Thyroid gland (tissue), 4 donors: ENCODE data around the gene MS4A14. TPM values are rescaled to one million over a fixed set of nuclear protein-coding genes. Genes with fewer than 3 reads are reported as not detected.
"Not testable (repeated sequence)": the region's sequence is repeated elsewhere in the genome, so short reads cannot be mapped to it uniquely, and the experiment has no call there.

Source experiments
- DNase-seq, 2 donors: peaks; one replicate each; pipeline ENCODE4 v3.0.0-alpha.2; 2019
- H3K27ac ChIP-seq, 3 donors: fragments of 200-600 bp; sonication (generic); 1 replicate in 2 of 3; 2 replicates in 1 of 3; pipeline ENCODE4 v1.5.1; 2016 to 2019; ENCODE audit warnings: mild to moderate bottlenecking in 1 of 3, moderate library complexity in 1 of 3
- H3K27me3 ChIP-seq: fragments of 200-600 bp; sonication (generic); one replicate; pipeline ENCODE4 v1.5.1; 2019
- H3K36me3 ChIP-seq, 2 donors: fragments of 200-600 bp; sonication (generic); one replicate each; pipeline ENCODE4 v1.5.1; 2016 to 2019
- H3K4me1 ChIP-seq, 2 donors: fragments of 200-600 bp; sonication (generic); one replicate each; pipeline ENCODE4 v1.5.1; 2017 to 2019
- H3K4me3 ChIP-seq, 3 donors: fragments of 200-600 bp; sonication (generic); replicated peaks in 1 of 3; 1 replicate in 2 of 3; 2 replicates in 1 of 3; pipeline ENCODE4 v1.5.1; 2016; ENCODE audit warnings: mild to moderate bottlenecking in 1 of 3
- H3K9me3 ChIP-seq: fragments of 200-600 bp; sonication (generic); one replicate; pipeline ENCODE4 v1.5.1; 2017
- POLR2A ChIP-seq, 2 donors: fragments of 450-650 bp; IDR thresholded peaks; one replicate each; pipeline ENCODE4 v1.6.1; 2017; ENCODE audit warnings: antibody characterized with exemption in 2 of 2, mild to moderate bottlenecking in 2 of 2, moderate library complexity in 1 of 2
- WGBS, 2 donors: methylation state at CpG; one replicate each; pipeline ENCODE4 v1.1.5; 2017; 5-methylcytosine and 5-hydroxymethylcytosine counted together
- intact Hi-C: fragments of 100-400 bp; cut with DNase I; formaldehyde crosslinking; loops from one replicate; pipeline ENCODE4 v1.15.1; 2023
- total RNA-seq, 4 donors: library from RNA; depleted of rRNA; stranded (reverse); fragments of >200 nt; gene quantifications; one replicate each; pipeline ENCODE4 v1.2.3, GENCODE V29; 2016
- TF ChIP-seq, protein P1 (sequence below), 6 experiments: fragments of 200-600 bp in 3 of 6; fragments of 450-650 bp in 3 of 6; sonication (generic) in 3 of 6; IDR thresholded peaks; one replicate each; pipeline ENCODE4 v1.5.1; 2016 to 2019; ENCODE audit warnings: antibody characterized with exemption in 6 of 6, mild to moderate bottlenecking in 2 of 6, inconsistent platforms in 1 of 6, moderate library complexity in 1 of 6

MS4A14 gene
- total RNA-seq, 4 donors from 2014 or later, result 0.49 to 1.6 (median 0.92) TPM

DNA sequence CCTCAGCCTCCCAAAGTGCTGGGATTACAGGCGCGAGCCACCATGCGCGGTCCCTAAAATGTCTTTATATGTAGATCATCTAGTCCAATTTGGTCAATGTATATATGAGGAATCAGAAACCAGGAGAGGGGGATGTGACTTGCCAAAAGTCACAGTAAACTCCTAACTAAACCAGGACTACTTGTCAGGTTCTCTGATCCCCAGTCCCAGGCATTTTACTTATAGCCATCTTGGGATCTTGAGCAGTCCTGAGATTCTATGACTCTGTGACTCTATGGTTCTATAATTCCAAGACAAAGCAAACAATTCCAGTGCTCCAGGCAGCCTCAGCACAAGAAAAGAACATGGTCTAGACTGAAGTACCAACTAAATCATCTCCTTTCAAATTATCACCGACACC lies 33.0 kb downstream of the MS4A14 start, which contains the start of gene MS4A5:
Gene MS4A5 (plus strand): TSS at position 301 of the 400 bp plus-strand sequence. CDS start 103 bp downstream, outside the sequence.
- Histone ChIP-seq H3K4me3 (no peak within 1 kb of the TSS), H3K36me3 (no peaks in the 10 kb centered on the region), H3K4me1 (no peaks in the 10 kb centered on the region), H3K9me3 (no peaks in the 10 kb centered on the region), H3K27me3 (no peaks in the 10 kb centered on the region), H3K27ac (no peak within 1 kb of the TSS)
- 98 to 99% methylated on average over 5 of the region's 5 CpGs for WGBS, 2 donors
- DNase-seq, result no peak
- TF ChIP-seq, protein P1, sequence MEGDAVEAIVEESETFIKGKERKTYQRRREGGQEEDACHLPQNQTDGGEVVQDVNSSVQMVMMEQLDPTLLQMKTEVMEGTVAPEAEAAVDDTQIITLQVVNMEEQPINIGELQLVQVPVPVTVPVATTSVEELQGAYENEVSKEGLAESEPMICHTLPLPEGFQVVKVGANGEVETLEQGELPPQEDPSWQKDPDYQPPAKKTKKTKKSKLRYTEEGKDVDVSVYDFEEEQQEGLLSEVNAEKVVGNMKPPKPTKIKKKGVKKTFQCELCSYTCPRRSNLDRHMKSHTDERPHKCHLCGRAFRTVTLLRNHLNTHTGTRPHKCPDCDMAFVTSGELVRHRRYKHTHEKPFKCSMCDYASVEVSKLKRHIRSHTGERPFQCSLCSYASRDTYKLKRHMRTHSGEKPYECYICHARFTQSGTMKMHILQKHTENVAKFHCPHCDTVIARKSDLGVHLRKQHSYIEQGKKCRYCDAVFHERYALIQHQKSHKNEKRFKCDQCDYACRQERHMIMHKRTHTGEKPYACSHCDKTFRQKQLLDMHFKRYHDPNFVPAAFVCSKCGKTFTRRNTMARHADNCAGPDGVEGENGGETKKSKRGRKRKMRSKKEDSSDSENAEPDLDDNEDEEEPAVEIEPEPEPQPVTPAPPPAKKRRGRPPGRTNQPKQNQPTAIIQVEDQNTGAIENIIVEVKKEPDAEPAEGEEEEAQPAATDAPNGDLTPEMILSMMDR (IDR thresholded peaks at IDR 0.05), result no peak
- TF ChIP-seq POLR2A (IDR thresholded peaks at IDR 0.05), result no peak
- intact Hi-C loops, result no loop called here

DNA sequence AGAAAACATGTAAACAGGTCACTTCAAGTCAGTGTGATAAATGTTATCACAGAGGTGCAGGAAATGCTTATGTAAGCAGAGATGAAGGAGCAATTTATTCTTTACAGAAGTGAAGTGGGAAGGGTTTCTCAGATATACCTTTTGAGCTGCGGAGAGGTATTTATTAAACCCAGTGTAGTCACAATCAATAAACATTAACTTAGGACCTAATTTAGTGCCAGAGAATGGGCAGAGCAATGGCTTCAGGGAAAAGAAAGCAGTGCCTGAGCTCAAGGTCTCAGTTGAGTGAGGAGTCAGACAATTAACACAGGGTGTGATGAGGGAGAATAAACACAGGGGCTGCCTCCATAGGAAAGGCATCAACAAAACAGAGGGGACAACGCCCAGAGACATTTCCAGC lies 35.0 kb downstream of the MS4A14 start:
- Histone ChIP-seq H3K4me3 (no peak overlapping the region), H3K9me3 (no peaks in the 10 kb centered on the region), H3K36me3 (no peaks in the 10 kb centered on the region), H3K4me1 (no peaks in the 10 kb centered on the region), H3K27me3 (no peaks in the 10 kb centered on the region), H3K27ac (no peak overlapping the region)
- no peak for TF ChIP-seq POLR2A (IDR thresholded peaks at IDR 0.05)
- TF ChIP-seq, protein P1 (IDR thresholded peaks at IDR 0.05), result no peak
- 63 to 77% methylated on average over 2 of the region's 2 CpGs for WGBS, 2 donors
- no peak for DNase-seq
- intact Hi-C loops, result no loop called here

GRCh38 chr11:60433401-60433800 lies 37.1 kb downstream of the MS4A14 start:
- no peak for DNase-seq
- 68 to 75% methylated on average over 4 of the region's 4 CpGs for WGBS, 2 donors

DNA sequence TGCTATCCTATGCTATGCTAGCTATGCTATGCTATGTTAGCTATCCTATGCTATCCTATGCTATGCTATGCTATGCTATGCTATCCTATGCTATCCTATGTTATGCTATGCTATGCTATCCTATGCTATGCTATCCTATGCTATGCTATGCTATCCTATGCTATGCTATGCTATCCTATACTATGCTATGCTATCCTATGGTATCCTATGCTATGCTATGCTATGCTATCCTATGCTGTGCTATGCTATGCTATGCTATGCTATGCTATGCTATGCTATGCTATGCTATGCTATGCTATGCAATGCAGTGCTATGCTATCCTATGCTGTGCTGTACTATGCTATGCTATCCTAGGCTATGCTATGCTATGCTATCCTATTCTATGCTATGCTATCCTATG lies 50.8 kb downstream of the MS4A14 start:
- intact Hi-C loops, result no loop called here
- H3K27ac ChIP-seq, result no peak overlapping the region
- no peaks in the 10 kb centered on the region for H3K36me3 ChIP-seq
- H3K27me3 ChIP-seq, result no peaks in the 10 kb centered on the region
- H3K4me3 ChIP-seq, result no peak overlapping the region
- H3K9me3 ChIP-seq, result no peaks in the 10 kb centered on the region
- no peaks in the 10 kb centered on the region for H3K4me1 ChIP-seq
- DNase-seq, result no peak
- TF ChIP-seq, protein P1 (IDR thresholded peaks at IDR 0.05), result no peak
- no peak for TF ChIP-seq POLR2A (IDR thresholded peaks at IDR 0.05)

More at GRCh38 chr11:60433401-60433800, 37.1 kb downstream of the MS4A14 start:
- Histone ChIP-seq H3K4me1 (no peaks in the 10 kb centered on the region), H3K36me3 (no peaks in the 10 kb centered on the region), H3K27ac (no peak overlapping the region), H3K9me3 (no peaks in the 10 kb centered on the region), H3K27me3 (no peaks in the 10 kb centered on the region), H3K4me3 (no peak overlapping the region)
- TF ChIP-seq, protein P1 (IDR thresholded peaks at IDR 0.05), result no peak
- TF ChIP-seq POLR2A (IDR thresholded peaks at IDR 0.05), result no peak
- intact Hi-C loops, result no loop called here

DNA sequence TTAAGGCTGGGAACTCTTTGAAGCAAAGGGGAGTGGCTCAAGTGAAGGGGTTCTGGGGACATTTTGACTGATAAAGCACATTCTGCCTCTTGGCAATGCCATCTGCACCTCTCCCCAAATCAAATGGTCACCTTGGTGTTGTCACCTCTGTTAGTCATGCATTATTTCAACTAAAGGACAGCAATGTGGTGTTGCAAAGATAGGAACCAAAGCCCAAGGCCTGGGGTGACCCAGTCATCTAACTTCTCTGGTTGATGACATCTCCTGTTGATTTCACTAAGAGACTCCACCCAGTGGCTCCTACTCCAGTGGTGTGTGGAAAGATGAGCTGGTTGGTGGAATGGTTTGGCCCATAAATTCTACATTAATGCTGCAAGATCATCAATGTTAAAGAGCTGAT lies 51.6 kb downstream of the MS4A14 start:
- Histone ChIP-seq H3K4me1 (no peaks in the 10 kb centered on the region), H3K4me3 (no peak overlapping the region), H3K27ac (no peak overlapping the region), H3K9me3 (no peaks in the 10 kb centered on the region), H3K36me3 (no peaks in the 10 kb centered on the region), H3K27me3 (no peaks in the 10 kb centered on the region)
- DNase-seq, result no peak
- TF ChIP-seq, protein P1 (IDR thresholded peaks at IDR 0.05), result no peak
- TF ChIP-seq POLR2A (IDR thresholded peaks at IDR 0.05), result no peak
- intact Hi-C loops, result no loop called here

- H3K9me3 ChIP-seq, H3K4me1 ChIP-seq, H3K36me3 ChIP-seq, intact Hi-C loops, DNase-seq, H3K27me3 ChIP-seq, H3K27ac ChIP-seq, H3K4me3 ChIP-seq: not testable (repeated sequence)
- 97% methylated on average over 19 of the region's 32 CpGs for WGBS, 2 donors
Measured at GRCh38 chr11:60451185-60451584, 54.9 kb downstream of the MS4A14 start.
